Activated CD4-positive, alpha-beta T cell treated with anti-CD3 and anti-CD28 coated beads for 48 hours (primary cell): ENCODE results near the gene DCP1B.

Experiments used
- DNase-seq: peaks from one replicate; pipeline ENCODE4 v3.0.0-alpha.2; 2020

Gene DCP1B

DNA sequence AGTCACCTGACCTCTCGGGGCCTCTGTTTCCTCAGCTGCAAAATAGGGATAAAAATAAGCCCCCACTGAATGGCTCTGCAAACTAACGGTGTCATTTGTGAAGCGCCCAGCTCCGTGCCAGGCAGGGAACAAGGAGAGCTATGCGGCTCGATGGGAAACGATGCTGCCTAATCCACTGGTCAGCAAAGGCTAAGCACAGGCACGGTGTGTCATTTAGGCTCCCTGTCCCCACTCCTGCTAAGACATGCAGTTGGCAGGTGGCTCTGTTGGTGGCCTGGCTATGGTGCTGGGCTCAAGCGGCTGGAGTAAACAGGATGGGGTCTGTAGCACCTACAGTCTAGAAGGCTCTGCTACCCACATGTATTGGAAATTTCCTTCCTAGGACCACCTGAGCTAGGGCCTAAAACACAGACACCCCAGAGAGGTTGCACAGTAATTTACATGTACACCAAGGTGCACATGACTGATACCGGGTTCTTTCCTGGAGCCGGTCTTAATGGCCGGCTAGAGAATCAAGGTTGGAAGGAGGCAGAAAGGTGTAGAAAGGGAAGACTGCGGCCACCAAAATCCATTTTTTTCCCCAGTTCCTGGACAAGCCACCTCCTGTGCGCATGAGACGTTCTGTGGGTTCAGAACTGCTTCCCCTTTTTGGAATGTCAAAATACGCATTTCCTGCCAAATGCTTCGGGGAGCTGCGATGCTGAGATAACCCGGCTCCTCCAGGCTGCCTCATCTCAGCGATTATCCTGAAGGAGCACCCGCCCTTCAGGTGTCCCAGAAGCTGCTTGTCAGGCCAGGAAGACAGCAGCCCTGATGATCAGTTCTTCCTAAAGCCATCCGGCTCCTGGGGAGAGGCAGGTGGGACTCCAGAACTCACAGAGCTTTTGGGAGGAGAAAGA lies 86.8 kb downstream of the DCP1B start:
- no peak for DNase-seq

DNA sequence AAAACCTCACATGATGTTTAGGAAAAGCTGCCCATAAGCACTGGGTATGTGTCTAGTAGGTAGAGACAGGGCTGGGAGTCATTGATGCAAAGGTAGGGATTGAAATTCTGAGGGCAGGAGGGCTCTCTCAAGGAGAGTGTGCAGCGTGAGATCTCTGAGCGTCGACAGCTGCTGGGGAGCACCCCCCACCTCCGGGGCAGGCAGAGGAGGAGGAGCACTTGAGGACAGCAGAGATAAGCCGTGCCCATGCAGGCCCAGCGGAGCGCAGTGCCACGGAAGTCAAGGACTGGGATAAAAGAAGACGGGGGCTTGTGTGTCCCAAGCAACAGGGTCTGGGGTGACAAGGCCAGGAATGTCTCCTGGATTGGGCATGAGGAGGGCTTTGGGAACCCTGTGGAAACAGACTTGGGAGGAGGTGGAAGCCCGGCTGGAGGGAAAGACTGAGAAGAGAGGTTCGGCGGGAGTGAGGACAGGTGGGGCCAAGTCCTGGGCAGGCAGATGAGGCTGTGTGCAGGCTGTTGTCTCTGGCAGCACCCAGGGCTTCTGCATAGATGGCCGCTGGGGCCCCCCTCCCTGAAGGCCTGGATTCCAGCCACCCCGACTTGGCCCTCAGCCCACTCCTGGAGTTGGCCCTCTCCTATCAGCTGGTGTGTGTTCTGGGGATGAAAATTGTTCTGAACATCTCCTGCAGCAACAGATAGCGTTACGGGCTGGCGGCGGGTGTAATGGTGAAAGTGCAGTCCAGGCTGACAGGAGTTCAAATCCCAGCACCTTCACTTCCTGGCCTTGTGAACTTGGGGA lies 87.7 kb downstream of the DCP1B start:
- DNase-seq: no peak

DNA sequence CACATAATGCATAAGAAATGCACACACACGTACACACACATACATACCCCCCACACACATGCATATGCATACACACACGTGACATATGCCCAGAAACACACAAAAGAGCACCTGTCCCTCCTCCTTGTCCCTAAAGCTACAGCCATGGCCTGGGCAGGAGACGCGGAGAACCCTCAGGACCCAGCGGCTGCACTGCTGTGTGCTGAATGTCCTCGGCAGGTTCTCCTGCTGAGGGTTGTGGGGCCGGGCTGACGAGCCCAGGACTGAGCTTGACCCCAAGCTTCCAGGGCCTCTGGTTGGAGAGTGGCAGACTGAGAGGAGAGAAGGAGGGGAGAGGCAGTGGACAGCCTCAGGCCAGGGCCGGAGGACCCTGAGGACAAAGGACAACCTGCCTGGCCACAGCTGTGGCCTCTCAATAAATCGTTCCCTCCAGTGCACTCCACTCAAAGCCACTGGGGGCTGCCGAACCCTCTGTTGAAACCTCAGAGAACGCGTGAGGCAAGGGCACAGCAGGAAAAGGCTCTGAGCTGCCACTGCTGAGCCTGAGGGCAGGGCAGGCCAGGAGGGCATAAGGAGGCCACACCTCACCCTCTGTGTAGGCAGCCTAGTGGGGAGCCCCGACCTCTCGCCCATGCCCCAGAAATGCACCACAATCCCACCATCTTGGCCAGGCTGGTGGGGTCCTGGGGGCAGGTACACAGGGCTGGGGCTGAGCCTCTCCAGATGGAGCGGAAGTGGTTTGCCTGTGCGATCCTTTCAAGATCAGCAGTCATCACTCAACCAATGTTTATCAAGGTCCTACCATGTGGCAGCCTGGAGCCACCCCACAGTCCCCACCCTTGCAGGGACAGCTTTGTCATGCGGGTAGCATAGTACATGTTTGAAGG lies 88.9 kb downstream of the DCP1B start:
- DNase-seq: peak; percentile 29

DNA sequence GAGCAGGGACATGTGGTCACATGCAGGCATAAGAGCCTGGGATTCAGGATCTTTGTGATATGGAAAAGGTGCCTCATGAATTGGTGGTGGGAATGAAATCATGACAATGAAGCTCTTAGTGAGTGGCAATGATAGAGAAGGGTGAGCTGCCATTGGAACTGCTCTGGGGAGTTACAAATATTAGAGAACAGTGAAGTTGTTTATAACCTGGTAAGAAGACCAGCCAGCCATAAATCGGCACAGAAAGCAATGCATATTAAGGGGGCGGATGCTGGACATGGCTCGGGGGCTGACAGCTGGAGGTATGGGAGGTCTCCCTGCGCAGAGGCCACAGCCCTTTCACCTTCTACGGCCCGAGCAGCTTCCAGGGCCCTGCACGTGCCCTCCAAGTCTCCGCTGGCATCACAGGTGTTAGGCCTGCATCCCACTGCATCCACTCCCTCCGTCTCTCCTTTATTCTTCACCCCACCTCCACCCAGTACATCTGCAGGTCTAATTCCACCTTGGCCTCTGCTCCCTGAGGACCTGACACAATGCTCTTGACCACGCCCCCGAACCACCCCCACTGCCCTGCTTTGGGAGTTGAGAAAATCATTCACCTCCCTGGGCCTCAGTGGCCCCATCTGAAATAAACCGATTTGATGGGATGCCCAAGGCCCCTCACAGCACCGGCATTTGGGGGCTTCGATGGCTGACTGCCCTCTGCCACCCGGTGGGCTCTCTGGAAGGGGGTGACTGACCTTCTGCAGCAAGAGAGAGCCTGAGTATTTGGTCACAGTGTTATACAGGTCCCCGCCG lies 89.9 kb downstream of the DCP1B start:
- DNase-seq: no peak

DNA sequence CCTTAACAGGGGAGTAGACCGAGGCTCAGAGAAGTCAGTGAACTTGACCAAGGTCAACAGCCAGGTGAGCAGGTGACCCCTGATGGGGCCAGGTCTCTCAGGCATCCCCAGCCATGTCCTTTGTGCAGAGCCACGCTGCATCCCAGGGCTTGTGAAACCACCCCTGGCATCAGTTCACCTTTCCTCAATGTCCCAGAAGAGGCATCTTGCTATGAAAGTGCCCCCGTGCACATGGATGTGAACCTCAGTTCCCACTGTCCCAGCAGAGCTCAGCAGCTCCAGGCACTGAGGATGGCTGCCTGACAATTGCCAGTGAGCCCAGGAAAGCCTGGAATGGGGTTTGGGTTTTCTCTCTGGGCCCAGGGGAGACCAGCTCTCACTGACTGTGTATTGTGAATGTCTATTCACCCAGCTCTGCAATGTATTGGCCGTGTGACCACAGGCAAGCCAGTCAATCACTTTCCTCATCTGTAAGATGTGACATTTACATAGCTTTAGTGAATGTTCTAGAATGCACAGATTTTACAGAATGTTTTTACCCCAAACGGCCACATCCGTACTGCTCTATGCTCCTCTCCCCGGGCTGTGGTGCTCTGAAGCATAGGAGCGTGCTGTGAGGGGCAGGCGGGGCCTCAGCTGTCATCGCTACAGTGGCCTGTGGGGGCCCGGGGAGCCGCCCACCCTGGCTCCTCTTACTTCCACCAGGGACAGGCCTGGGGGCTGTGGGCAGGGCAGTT lies 90.7 kb downstream of the DCP1B start:
- DNase-seq: no peak

DNA sequence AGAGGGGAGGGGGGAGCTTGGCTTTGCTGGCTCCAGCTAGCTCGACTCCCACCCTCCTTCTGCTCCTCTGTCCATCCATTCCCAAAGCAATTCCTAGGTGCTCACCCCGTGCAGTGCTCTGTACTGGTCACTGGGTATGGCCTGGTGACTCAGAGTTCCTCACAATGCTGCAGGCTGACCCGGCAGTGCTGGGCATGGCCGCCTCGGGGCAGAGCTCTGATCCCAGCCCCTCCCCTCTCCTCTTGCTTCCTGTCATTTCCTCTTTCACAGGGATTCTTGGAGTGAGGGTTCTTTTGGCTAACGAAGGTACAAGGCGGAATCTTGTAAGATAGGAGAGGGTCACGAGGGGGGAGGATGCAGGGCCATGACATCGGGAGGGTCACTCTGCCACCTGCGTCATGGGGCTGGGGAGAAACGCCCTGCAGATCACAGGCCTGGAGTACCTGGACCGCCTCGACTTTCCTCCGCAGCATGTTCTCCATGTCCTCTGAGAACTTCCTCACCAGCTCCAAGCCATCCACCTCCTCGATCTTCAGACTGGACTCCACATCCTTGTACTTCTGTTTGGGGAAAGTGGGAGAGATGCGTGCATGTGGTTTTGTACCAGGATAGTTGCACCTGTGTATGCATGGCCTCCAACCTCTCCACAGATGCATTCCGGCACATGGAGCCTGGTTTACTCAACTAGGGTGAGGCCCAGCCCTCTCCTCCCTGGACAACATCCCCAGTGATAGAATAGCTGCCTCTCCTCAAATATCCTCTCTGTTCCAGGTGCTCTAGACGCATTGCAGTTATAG lies 91.5 kb downstream of the DCP1B start:
- DNase-seq: no peak

DNA sequence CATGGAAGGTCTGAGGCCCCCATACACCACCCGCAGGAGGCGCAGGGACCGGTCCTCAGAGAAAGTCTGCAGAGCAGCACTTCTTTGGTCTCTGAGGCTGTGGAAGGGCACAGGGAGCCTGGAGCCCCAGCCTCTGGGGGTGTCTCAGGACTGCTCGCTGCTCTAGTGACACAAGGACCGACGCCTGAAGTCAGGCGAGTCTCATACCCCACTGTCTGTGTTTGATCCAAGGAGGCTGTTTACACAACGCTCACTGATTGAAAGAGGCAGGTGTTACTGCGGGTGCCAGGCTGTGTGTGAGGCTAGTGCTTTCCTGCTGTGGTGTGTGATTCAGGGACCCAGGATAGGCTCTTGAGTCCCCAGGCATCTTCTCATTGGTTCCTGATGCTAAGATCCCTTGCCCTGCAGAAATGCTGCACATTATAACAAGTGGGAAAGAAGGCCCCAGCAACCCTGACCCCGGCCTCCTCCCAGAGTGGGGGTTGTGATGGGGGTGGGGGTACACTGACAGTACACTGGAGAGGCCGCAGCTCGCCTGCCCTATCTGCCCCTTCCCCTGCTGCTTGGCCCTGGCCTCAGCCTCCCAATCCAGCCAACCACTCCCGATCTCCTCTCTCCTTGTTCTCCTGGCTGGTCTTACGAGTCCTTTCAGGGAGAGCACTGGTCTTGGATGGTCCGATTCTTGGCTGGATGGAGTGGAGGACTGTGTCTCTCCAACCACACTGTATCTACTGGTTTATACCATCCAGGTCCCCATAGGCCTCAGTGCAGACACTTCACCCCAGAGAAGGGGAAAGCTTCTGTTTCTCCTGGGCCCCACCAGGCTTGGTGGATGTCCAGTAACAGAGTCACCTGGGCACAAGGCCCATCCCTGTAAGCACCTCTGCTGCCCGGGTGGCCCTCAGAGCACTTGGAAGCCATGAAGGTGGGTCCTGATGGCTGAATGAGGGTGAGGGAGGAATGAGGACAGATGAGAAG lies 92.4 kb downstream of the DCP1B start:
- no peak for DNase-seq

DNA sequence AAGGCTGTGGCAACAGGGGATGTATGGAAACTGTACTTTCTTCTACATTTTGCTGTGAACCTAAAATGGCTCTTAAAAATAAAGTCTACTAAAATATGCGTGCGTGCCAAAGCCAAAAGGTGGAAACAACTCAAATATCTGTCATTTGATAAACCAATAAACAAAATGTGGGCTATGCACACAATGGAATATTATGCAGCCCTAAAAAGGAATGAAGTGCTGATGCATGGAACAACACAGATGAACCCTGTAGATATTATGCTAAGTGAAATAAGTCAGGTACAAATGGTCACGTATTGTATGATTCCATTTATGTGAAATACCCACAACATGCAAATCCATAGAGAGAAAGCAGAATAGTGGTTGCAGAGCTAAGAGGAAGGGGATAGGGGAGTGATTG lies 93.8 kb downstream of the DCP1B start:
- no peak for DNase-seq

DNA sequence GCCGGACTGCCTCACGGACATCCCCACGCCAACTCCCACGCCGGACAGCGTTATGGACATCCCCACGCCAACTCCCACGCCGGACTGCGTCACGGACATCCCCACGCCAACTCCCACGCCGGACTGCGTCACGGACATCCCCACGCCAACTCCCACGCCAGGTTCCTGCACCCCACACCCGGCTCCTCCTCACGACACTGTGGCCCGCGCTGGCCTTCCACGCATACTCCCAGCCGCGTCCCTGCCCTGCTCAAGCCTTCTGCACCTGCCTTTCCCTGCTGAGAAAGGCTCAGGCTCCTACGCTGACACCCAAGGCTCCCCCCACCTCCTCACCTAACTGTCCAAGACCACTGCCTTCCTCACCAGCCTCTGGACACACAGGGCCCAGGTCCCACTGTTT lies 95.5 kb downstream of the DCP1B start:
- DNase-seq: no peak

DNA sequence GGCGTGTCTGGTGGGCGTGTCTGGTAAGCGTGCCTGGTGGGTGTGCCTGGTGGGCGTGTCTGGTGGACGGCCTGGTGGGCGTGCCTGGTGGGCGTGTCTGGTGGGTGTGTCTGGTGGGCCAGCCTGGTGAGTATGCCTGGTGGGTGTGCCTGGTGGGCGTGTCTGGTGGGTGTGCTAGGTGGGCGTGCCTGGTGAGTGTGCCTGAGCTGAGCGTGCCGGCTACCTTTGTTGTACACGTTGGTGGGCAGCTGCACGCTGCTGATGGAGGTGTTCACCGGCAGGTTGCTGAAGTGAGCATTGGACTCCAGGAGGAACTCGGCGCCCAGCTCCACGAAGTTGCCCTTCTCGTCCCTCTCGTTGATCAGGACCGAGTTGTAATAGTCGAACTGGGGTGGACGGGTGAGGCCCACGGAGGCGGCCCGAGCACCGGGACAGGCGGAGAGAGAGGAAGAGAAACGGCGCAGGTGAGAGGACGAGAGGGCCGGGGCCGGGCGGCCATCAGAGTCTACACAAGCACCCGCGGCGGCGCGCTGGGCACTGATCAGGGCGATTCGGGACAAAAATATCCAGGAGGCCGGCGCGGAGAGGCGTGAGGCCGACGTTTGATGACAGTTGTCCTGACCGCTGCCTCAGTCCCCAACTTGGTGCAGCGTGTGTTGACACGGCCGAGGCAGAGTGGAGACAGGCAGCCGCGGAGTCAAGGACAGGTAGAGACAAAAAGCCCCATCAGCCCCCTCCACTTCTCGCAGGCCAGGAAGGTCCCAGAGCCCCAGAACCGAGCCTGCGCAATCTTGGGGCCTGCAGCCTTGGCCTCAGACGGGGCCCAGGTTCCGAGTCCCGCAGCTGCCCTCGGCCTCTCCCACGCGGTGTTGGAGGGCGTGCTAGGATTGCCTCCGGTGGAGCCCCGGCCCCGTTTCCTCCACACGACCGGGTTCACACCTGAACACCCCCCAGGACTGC lies 96.3 kb downstream of the DCP1B start:
- peak; percentile 41 for DNase-seq

DNA sequence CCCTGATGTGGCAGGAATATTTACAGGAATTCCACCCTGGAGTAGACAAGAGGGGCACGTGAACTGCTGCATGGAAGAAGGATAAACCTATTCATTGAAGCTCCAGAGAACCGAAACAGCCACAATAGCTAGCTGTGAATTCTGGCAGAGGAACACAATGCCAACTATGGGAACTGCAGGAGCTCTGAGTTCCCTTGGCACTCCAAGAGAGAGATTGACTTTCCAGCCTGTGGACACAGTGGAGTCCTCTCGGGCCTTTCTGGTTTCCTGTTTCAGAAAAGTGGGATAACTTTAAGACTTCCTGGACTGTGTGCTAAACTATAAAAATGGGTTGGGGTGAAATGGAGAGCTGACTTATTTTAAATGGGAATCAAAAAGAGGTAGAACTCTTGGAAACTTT lies 97.7 kb downstream of the DCP1B start:
- no peak for DNase-seq

DNA sequence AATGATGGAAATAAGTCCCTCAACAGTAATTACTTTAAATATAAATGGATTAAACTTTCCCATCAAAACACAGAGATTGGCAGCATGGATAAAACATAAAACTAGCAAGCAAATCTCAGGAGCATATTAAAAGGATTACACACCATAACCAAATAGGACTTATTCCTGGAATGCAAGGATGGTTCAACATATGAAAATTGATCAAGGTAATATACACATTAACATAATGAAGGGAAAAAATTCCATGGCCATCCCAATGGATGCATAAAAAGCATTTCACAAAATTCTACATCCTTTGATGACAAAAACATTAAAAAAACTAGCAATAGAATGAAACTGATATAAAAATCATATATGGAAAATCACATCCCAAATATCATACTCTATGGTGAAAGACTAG lies 99.4 kb downstream of the DCP1B start:
- DNase-seq: no peak

DNA sequence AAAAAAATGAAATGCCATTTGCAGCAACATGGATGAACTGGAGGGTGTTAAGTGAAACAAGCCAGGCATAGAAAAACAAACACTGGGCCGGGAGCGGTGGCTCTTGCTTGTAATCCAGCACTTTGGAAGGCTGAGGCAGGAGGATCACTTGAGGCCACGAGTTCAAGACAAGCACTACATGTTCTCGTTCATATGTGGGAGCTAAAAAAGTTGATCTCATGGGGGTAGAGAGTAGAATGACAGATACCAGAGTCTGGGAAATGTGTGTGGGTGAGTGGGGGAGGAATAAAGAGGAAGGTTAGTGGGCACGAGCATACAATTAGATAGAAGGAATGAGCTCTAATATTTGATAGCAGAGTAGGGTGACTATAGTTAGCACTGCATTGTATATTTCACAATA lies 107.3 kb downstream of the DCP1B start:
- no peak for DNase-seq
